Fibroblast of lung (primary cell): Measurements from ENCODE around the gene UTS2.

ENCODE experiments used
- CTCF ChIP-seq, 2 donors: IDR thresholded peaks in 1 of 2; conservative IDR thresholded peaks in 1 of 2; 1 replicate in 1 of 2; 2 replicates in 1 of 2; pipeline ENCODE4 v1.5.1; 2011 to 2012; ENCODE audit warnings: low read length in 2 of 2, control low read depth in 1 of 2, inconsistent platforms in 1 of 2, low read depth in 1 of 2, mild to moderate bottlenecking in 1 of 2
- EZH2 ChIP-seq: IDR thresholded peaks from 2 replicates; pipeline ENCODE4 v1.5.1; 2012; ENCODE audit warnings: low read length, control low read depth, mild to moderate bottlenecking; ENCODE audit errors: missing control alignments

GRCh38 chr1:7884757-7885156, 31.9 kb upstream of the UTS2 start:
- TF ChIP-seq CTCF (conservative IDR thresholded peaks at IDR 0.05 in 1 of 2, IDR thresholded peaks at IDR 0.05 in 1 of 2; ENCODE audit: low read depth in 1 of 2, low read length in 2 of 2) (no peak), EZH2 (no peak)
